Stimulated activated CD4-positive, alpha-beta T cell treated with anti-CD3 and anti-CD28 coated beads, Interleukin-1b, Interleukin-23, amount 100 ng/mL, for 24 hours (primary cell): Measurements from ENCODE around the gene MSANTD2.

Experiments used
- DNase-seq, 4 experiments: peaks; one replicate each; pipeline ENCODE4 v3.0.0-alpha.2; 2020; ENCODE audit warnings: low read depth in 4 of 4, low spot score in 1 of 4

The MSANTD2 gene

DNA sequence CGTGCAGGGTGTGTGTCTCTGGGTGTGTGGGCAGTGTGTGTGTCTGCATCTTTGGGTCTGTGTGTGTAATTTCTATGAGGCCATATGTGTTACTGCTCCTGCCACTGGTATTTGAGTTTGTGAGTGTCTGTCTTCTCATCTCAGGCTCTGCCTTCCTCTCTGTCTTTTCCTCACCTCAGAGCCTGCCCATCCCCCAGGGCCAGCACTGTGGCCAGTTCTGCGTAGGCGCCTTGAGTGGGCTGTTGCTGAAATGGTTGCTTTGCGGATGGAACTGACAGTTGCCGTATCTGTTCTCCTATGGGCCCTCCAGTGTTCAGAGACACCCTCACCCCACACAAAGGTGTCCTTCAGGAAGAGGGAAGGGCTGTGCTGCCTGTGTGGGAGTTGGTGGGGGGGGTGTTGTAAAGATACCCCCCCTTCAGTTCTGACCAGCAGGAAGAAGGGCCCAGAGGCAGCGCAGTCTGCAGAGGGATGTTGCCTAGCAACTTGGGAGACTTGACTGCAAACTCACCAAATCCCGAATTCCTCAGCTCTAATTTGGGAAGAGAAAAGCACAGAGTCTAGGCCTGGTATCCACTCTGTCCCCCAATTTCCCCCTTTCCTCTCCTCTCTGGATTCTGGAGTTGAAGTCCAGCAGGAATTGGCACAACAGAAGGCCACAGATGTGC is 62.4 kb downstream of the MSANTD2 start:
- no peak for DNase-seq

DNA sequence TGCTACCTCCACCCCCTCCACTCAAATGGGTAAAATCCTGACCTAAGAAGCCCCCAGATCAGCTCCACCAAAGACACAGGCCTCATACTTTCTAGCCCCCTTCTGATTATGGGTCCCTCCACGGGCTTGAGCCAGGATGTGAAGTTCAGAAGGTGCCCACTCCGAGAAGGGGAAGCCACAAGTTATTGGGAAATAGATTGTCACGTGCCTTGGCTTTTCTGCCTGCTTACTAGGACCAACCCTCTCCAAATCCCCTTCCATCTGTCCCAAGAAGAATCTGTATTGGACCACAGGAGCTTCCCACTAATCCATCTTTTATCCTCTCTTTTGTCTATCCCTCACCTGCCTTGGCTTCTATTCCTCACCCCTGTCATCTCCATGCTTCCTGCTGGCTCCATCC is 63.5 kb downstream of the MSANTD2 start:
- no peak for DNase-seq

GRCh38 chr11:124732230-124732629 is 68.0 kb downstream of the MSANTD2 start:
- DNase-seq: no peak

GRCh38 chr11:124729571-124729970 is 70.6 kb downstream of the MSANTD2 start:
- no peak for DNase-seq

- DNase-seq: no peak
Observed at GRCh38 chr11:124728134-124728533, 72.1 kb downstream of the MSANTD2 start.

- no peak for DNase-seq
Observed at GRCh38 chr11:124727474-124727873, 72.7 kb downstream of the MSANTD2 start.

DNA sequence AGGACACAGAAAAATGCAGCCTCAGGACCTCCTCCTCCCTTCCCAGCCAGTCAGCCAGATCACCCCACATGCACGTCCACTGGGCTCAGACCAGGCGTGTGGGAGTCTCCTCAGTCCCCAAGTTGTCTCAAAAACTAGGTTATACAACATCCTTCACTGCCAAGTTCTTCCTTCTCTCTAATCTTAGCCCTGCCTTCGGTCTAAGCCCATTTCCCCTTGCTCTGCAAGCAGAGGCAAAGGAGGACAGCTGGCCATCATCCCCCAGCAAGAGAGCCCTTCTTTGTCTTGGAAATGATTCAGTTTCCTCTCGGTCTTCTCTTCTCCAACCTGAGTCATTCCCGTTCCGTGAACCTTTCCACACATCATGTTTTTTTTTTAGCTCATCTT is 74.5 kb downstream of the MSANTD2 start:
- DNase-seq: no peak

DNA sequence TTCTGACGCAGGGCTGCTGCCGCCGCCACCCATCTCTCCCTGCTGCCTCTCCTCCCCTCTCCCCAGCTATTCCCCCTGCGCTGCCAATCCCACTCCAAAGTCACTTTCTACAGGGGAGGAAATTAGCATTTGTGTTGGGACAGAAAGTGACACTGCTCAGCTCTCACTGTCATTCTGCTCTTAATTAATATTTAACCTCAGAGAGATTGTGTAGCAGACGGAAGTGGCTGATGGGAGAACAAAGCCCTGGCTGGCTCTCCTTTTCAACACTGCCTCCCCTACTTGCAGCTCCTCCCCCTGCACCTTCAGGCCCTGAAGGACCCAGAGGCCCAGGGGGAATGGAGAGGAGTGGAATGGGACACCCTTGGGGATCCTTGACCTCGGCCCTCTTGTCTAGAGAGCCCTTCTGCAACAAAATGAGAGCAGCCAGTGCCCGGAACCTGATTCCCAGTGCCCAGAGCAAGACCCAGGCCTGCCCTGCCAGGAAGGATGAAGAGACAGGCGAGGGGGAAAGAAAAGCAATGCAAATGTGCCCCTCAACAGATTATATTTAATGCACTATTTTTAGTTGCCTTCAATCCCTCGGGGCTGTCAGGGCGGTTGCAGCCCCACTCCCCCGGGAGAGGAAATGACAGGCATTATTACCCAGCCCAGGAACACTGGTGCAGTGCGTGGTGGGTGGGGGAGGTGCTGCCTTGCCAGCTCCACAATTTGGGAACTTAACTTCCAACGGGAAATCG is 75.1 kb downstream of the MSANTD2 start:
- no peak for DNase-seq

GRCh38 chr11:124722176-124722575 is 78.0 kb downstream of the MSANTD2 start:
- DNase-seq: no peak

DNA sequence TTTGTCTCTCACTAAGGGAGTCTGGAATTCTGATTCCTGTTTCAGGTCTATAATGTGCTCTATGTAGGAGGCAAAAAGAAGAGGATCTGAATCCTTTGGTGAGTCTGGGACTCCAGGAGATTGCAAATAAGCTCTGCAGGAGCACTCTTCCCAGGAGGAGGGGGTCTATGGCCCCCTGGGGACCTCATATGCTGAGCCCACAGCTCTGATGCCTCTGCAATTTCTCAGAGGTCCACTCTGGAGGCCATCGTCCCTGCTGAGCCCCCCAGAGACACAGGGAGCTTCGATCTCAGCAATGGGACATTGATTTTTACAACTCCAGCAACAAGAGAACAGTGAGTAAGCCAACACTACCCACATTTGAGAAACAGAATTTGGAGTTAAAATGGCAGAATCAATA is 80.7 kb downstream of the MSANTD2 start:
- no peak for DNase-seq

- DNase-seq: no peak
Observed at GRCh38 chr11:124718801-124719200, 81.4 kb downstream of the MSANTD2 start.

GRCh38 chr11:124717786-124718651 is 82.2 kb downstream of the MSANTD2 start:
- DNase-seq: no peak

DNA sequence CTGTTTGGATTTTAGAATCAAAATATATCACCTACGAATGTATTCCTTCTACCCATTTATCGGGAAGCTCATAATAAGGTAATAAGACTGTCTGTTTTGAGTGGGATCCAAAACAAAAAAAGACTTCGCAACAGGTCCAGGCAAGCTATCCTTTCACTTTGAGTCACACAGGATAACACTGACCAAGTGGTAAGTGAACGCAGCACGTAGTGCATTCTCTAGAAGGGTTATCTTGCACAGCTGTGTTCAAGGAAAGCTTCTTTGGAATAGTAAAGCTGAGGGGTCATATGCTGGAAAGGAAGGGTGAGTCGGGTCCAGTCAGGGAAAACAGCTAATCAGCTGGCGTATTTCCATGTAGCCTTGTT is 82.8 kb downstream of the MSANTD2 start:
- no peak for DNase-seq

DNA sequence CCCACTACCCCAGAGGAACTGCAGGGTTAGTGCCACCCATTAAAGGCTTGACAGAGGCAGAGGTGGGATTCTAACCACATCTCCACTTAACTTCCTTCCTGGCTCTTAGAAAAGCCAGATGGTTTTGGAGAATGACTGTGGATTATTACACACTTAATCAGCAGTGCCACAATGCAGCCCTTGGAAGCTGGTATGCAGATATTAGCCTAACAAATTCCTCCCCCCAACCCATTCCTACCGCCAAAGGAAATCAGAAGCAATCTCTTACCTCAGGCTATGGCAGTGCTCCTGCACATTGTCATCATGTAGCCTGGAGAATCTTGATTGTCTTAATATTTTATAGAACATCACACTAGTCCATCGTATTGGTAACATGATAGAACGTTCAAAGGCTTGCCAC is 83.6 kb downstream of the MSANTD2 start:
- no peak for DNase-seq
